Uterus (tissue), 4 donors: Measurements from ENCODE around the gene SPEG. TPM values are rescaled to one million over a fixed set of nuclear protein-coding genes. Genes with fewer than 3 reads are reported as not detected.
A peak's percentile ranks its signal among the peaks of the same experiment; 100 is the strongest.

Source experiments
- DNase-seq, 2 donors: peaks; one replicate each; pipeline ENCODE4 v3.0.0-alpha.2; 2019 to 2020
- H3K27ac ChIP-seq, 2 donors: fragments of 200-600 bp; sonication (generic); 1 replicate in 1 of 2; 2 replicates in 1 of 2; pipeline ENCODE4 v1.5.1; 2016 to 2018
- H3K27me3 ChIP-seq, 2 donors: fragments of 200-600 bp; sonication (generic); one replicate each; pipeline ENCODE4 v1.5.1; 2018 to 2019; ENCODE audit warnings: control low read depth in 1 of 2
- H3K36me3 ChIP-seq, 2 donors: fragments of 200-600 bp; sonication (generic); one replicate each; pipeline ENCODE4 v1.5.1; 2019; ENCODE audit warnings: control low read depth in 1 of 2
- H3K4me1 ChIP-seq, 2 donors: fragments of 200-600 bp; sonication (generic); one replicate each; pipeline ENCODE4 v1.5.1; 2018 to 2019; ENCODE audit warnings: control low read depth in 1 of 2
- H3K4me3 ChIP-seq, 2 donors: fragments of 200-600 bp; sonication (generic); 1 replicate in 1 of 2; 2 replicates in 1 of 2; pipeline ENCODE4 v1.5.1; 2018 to 2019; ENCODE audit warnings: mild to moderate bottlenecking in 1 of 2
- H3K9me3 ChIP-seq, 2 donors: fragments of 200-600 bp; sonication (generic); one replicate each; pipeline ENCODE4 v1.5.1; 2019; ENCODE audit warnings: control low read depth in 1 of 2
- CTCF ChIP-seq, 4 experiments: fragments of 200-600 bp in 2 of 4; fragments of 450-650 bp in 2 of 4; sonication (generic) in 2 of 4; IDR thresholded peaks; one replicate each; pipeline ENCODE4 v1.5.1; 2016 to 2019; ENCODE audit warnings: antibody characterized with exemption in 4 of 4, mild to moderate bottlenecking in 2 of 4, moderate library complexity in 1 of 4
- POLR2A ChIP-seq, 2 donors: fragments of 450-650 bp; IDR thresholded peaks; one replicate each; pipeline ENCODE4 v1.6.1; 2016; ENCODE audit warnings: antibody characterized with exemption in 2 of 2, mild to moderate bottlenecking in 1 of 2, moderate library complexity in 1 of 2
- intact Hi-C: fragments of 100-400 bp; cut with DNase I; formaldehyde crosslinking; loops from one replicate; pipeline ENCODE4 v1.15.1; 2023; ENCODE audit warnings: low total_unique reads
- total RNA-seq, 4 donors: library from RNA; depleted of rRNA in 3 of 4; stranded (reverse); fragments of >200 nt in 3 of 4; gene quantifications; one replicate each; pipeline versions ENCODE4 v1.1.0 to v1.2.4, GENCODE V29; 2014 to 2023
- donor health status: DM: yes; HTN: yes; CAD: no.

The SPEG gene
- total RNA-seq, 4 donors from 2014 or later: 22.9 to 318 (median 36.1) TPM

GRCh38 chr2:219511547-219512325 is 77.1 kb downstream of the SPEG start:
- H3K36me3 ChIP-seq: no peaks in the 10 kb centered on the region

GRCh38 chr2:219512524-219513216 is 78.0 kb downstream of the SPEG start:
- no peaks in the 10 kb centered on the region for H3K9me3 ChIP-seq
- no peaks in the 10 kb centered on the region for H3K27me3 ChIP-seq
- H3K36me3 ChIP-seq: no peaks in the 10 kb centered on the region
- TF ChIP-seq POLR2A (IDR thresholded peaks at IDR 0.05): no peak
- TF ChIP-seq CTCF (IDR thresholded peaks at IDR 0.05): no peak
- H3K27ac ChIP-seq: no peak overlapping the region
- H3K4me3 ChIP-seq: no peak overlapping the region
- intact Hi-C loops: no loop called here
- H3K4me1 ChIP-seq: peaks cover 0 to 13% of the 10 kb centered on the region in 2 donors
- no peak for DNase-seq

More at GRCh38 chr2:219511547-219512325, 77.1 kb downstream of the SPEG start:
- intact Hi-C loops: no loop called here
- Histone ChIP-seq H3K4me3 (no peak overlapping the region), H3K4me1 (peaks cover 0 to 13% of the 10 kb centered on the region in 2 donors), H3K27me3 (no peaks in the 10 kb centered on the region), H3K27ac (no peak overlapping the region), H3K9me3 (no peaks in the 10 kb centered on the region)
- TF ChIP-seq POLR2A (IDR thresholded peaks at IDR 0.05): no peak
- no peak for TF ChIP-seq CTCF (IDR thresholded peaks at IDR 0.05)
- peak in 1 of 2 donors; percentile 16 for DNase-seq

- TF ChIP-seq CTCF (IDR thresholded peaks at IDR 0.05) (no peak), POLR2A (IDR thresholded peaks at IDR 0.05) (no peak)
- no peaks in the 10 kb centered on the region for H3K36me3 ChIP-seq
- intact Hi-C loops: no loop called here
- H3K4me1 ChIP-seq: peaks cover 0 to 11% of the 10 kb centered on the region in 2 donors
- DNase-seq: no peak
- no peak overlapping the region for H3K4me3 ChIP-seq
- no peaks in the 10 kb centered on the region for H3K9me3 ChIP-seq
- H3K27me3 ChIP-seq: no peaks in the 10 kb centered on the region
- H3K27ac ChIP-seq: no peak overlapping the region
Observed at GRCh38 chr2:219513787-219514186, 79.1 kb downstream of the SPEG start.

- Histone ChIP-seq H3K4me3 (no peak within 1 kb of the TSS), H3K27me3 (no peaks in the 10 kb centered on the region), H3K9me3 (no peaks in the 10 kb centered on the region), H3K36me3 (no peaks in the 10 kb centered on the region), H3K4me1 (peaks cover 0 to 7% of the 10 kb centered on the region in 2 donors), H3K27ac (no peak within 1 kb of the TSS)
- TF ChIP-seq POLR2A (IDR thresholded peaks at IDR 0.05) (no peak), CTCF (IDR thresholded peaks at IDR 0.05) (no peak)
- DNase-seq: no peak
- intact Hi-C loops: no loop called here
Observed at GRCh38 chr2:219514196-219514761, 79.6 kb downstream of the SPEG start, which contains the start of gene ASIC4. Gene ASIC4, plus strand, starts transcription at chr2:219514482. Its CDS starts 243 bp downstream, at chr2:219514725.

GRCh38 chr2:219514836-219515235 is 80.2 kb downstream of the SPEG start:
- H3K4me1 ChIP-seq: peaks cover 0 to 1% of the 10 kb centered on the region in 2 donors
- H3K9me3 ChIP-seq: no peaks in the 10 kb centered on the region
- no peaks in the 10 kb centered on the region for H3K36me3 ChIP-seq
- TF ChIP-seq CTCF (IDR thresholded peaks at IDR 0.05) (no peak), POLR2A (IDR thresholded peaks at IDR 0.05) (no peak)
- no peaks in the 10 kb centered on the region for H3K27me3 ChIP-seq
- no peak overlapping the region for H3K27ac ChIP-seq
- DNase-seq: no peak
- intact Hi-C loops: no loop called here
- H3K4me3 ChIP-seq: no peak overlapping the region
